ENCODE data around the gene ADAMTSL4.
"Not testable (repeated sequence)": the region's sequence is repeated elsewhere in the genome, so short reads cannot be mapped to it uniquely, and the experiment has no call there.

Gene ADAMTSL4

DNA sequence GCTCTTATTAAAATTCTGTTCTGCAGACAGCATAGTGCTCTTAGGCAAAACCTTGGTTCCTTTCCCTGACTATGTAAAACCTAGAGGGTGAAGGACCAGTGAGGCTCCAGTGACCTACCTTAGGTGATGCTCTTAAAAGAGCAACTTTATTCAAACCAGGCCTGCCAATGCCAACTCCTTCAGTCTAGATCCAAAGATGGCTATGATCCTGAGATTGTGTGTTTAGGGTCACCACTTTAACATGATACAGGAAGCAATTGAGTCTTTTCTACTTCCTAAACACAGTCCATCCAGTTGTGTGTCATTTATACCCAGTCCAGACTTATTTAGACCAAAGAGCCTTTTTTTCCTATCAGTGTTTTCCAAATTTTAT, 19.4 kb downstream of the ADAMTSL4 start:
- no peak for DNase-seq

DNA sequence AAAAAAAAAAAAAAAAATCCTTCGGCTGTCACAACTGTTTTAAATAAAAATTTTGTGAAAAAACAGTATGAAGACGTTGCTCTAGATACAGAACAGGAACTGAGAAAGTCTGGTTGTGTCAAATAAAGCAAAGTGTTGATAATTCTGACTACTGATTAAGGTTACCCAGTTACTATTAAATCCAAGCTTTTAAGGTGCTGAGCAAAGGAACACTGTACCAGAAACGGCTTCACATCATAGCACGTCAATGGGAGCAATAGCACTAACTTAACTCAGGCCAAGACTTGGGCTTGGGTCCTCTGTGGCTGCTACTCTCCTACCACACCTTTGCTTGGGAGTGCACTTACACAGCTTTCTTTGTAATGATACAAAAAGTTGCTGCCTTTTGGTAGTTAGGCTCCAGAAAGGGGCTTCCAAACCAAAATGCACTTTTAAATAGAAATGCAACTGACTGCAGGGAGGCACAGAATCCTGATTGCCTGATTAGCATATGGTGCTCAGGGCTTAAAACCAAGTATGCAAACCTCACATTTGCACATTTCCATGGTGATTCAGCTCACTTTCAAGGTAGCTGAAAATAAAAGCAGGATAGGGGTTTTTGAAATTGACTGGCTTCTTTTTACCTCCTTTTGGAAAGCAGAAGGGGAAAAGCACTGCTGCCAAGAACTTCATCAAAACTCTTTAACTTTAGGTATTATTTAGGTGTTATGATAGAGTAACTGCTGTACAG, 23.9 kb downstream of the ADAMTSL4 start:
- peak; percentile 13 for DNase-seq

DNA sequence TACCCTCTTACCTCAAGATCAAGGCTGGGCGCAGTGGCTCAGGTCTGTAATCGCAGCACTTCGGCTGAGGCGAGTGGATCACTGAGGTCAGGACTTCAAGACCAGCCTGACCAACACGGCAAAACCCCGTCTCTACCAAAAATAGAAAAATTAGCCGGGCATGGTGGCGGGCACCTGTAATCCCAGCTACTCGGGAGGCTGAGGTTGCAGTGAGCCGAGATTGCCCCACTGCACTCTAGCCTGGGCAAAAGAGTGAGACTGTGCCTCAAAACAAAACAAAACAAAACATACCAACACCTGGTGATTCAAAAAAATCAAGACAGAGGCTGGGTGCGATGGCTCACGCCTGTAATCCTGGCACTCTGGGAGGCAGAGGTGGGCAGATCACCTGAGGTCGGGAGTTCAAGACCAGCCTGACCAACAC, 24.5 kb downstream of the ADAMTSL4 start:
- not testable (repeated sequence) for DNase-seq

GRCh38 chr1:150574260-150575071, 25.3 kb downstream of the ADAMTSL4 start:
- no peak for DNase-seq

- no peak for DNase-seq
Observed at GRCh38 chr1:150575072-150575489, 25.9 kb downstream of the ADAMTSL4 start.

GRCh38 chr1:150575518-150576366, 26.5 kb downstream of the ADAMTSL4 start:
- no peak for DNase-seq

GRCh38 chr1:150576367-150576711, 27.1 kb downstream of the ADAMTSL4 start:
- no peak for DNase-seq

DNA sequence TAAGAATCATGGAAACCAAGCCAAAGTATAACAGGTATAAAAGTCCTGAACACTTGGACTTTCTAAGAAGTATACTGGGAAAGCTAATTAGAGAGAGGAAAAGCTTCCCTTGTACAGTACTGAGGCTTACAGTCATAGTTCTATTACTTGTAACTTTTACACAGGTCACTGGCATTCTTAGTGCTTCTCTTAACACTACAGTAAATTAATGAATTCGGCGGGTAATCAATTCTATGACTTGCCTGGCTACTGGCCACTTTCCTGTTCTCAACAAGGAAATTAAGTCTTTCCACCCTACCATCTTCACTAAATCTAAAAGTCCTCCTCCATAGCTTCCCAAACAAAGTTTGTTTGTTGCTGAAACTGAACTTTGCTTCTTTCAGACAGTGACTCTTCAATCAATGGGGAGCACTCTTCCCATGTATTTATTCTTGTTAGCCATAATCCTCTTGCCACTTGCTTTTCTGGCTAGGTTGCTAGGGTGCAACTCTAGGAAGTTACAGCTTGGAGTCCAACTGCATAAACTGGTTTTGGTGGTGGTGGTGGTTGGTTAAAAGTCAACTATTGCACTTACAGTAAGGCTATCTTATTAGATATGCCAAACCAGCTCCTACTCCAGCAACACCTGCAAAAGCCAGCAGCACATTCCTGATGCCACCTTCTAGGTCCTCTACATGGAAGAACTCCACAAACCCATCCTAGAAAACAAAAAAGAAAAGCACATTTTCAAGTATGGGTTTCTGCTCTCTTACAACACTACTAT, 27.8 kb downstream of the ADAMTSL4 start:
- no peak for DNase-seq

- no peak for DNase-seq
Observed at GRCh38 chr1:150577557-150578271, 28.5 kb downstream of the ADAMTSL4 start.

- DNase-seq: peak; percentile 71
Observed at GRCh38 chr1:150578272-150579109, 29.3 kb downstream of the ADAMTSL4 start.

DNA sequence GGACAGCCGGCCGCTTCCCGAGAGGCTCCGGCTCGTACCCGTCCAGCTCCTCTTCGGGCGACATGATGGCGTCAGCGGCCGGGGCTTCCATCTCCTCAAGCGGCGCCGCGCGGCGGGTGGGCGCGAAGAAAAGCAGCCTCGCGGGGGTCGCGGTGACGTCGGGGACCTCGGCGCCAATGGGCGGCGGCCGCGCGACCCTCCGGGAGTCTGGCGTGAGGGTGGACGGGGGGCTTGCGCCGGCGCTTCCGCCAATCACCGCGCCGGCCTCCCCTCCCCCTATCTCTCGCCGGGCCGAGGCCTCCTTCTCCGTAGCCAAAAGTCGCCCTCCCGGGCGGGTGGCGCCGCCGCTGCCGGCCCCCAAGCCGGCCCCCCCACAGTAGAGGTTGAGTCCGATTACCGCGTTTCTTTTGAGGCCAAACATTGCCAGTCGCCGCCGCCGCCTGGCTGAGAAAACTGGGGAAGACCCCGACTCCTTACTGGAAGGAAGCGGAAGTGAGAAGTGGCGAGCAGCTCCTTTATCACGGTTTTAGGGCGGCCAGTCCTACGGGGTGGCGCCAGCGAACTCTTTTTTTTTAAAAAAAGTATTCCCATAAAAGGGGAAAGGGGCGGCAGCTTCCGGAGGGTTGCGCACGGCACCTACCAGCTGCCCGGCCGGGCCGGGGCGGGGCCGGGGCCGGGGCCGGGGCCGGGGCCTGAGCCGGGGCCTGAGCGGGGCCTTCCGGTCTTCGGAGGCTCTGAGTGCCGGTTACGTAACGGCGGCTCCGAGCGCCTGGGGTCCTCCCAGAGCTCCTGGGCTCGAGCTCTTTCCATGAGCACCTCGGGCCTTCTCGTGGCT, 30.1 kb downstream of the ADAMTSL4 start, which contains the start of gene MCL1:
TSS of gene MCL1 (minus strand) at position 501 of the 835 bp plus-strand sequence. CDS start at position 421, 80 bp downstream.
- DNase-seq: peak; percentile 96

DNA sequence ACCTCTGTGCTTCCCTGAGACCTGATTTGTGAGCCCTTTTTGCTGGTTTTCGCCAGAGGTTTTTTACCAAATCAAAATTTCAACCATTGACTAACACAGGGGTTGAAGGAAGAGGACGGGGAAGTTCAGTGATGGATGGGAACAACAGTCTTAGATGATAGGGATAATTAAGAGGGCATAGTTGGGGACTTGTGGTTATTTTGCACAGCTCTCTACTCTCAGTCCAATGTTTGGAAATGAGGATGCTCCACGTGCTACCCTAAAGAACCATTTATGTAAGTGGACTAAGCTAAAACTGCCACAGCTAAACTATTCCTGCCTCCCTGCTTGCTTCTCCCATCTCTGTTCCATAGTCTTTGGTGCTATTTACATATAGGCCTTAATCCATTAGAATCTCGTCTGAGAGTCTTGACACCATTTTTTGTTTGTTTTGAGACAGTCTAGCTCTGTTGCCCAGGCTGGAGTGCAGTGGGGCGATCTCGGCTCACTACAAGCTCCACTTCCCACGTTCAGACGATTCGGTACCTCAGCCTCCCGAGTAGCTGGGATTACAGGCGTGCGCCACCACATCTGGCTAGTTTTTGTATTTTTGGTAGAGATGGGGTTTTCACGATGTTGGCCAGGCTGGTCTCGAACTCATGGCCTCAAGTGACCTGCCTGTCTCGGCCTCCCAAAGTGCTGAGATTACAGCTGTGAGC, 30.9 kb downstream of the ADAMTSL4 start:
- DNase-seq: no peak

DNA sequence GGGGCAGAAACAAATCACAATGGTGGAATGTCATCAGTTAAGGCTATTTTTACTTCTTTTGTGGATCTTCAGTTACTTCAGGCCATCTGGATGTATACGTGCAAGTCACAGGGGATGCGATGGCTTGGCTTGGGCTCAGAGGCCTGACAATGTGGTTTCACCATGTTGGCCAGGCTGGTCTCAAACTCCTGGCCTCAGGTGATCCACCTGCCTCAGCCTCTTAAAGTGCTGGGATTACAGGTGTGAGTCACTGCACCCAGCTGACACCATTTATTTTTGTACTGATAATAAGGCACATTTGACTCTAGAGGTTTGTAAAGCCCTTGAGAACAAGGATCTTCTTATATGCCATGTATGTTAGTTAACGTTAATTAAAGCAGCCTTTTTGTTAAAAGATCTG, 31.8 kb downstream of the ADAMTSL4 start:
- DNase-seq: not testable (repeated sequence)

DNA sequence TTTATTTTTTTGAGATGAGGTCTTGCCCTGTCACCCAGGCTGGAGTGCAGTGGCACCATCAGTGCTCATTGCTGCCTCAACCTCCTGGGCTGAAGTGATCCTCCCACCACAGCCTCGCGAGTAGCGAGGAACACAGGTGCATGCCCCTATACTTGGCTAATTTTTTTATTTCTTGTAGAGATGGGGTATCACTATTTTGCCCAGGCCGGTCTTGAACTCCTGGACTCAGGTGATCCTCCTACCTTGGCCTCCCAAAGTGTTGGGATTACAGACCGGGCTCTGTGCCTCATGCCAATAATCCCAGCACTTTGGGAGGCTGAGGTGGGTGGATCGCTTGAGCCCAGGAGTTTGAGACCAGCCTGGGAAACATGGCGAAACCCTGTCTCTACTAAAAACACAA, 32.2 kb downstream of the ADAMTSL4 start:
- not testable (repeated sequence) for DNase-seq

- DNase-seq: not testable (repeated sequence)
Observed at GRCh38 chr1:150581962-150582361, 32.8 kb downstream of the ADAMTSL4 start.

DNA sequence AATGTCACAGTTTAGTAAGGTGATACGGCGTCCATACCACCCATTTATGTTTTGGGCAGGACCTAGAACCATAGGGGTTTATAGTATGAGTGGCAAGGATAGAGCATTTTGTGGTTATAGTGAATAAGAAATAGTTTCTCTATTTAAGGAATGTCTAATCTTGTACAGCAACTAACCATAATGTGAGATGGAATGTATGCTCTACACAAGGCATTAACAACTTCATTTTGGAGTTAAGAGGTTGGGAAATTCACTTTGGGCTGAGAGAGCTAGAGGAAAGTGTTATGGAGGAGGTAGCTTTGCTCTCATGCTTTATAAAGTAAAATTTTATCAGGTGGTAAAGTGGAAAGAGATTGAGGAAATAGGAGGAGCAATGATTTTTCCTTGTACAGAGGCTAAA, 33.2 kb downstream of the ADAMTSL4 start:
- no peak for DNase-seq

- DNase-seq: no peak
Observed at GRCh38 chr1:150596095-150596892, 47.1 kb downstream of the ADAMTSL4 start.

DNA sequence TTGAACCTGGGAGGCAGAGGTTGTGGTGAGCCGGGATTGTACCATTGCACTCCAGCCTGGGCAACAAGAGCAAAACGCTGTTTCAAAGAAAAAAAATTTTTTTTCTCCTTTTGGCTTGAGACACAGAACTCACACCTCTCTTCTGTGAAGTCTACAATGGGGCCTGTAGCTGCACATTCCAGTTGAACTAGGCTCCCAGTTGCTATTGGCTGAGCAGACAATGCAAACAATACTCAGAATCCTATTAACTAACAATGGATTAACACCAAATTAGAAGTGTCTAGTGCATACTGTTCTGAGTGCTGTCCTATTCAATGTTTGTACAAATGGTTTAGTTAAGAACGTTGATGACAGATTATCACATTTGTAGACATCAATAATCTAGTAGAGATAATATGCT, 47.8 kb downstream of the ADAMTSL4 start:
- DNase-seq: no peak
